Adipose tissue (tissue), 3 donors: Measurements from ENCODE around the gene FOXO1. TPM values are rescaled to one million over a fixed set of nuclear protein-coding genes. Genes with fewer than 3 reads are reported as not detected.

Source experiments
- H3K27ac ChIP-seq: one replicate; pipeline ENCODE4 v1.5.1; 2013; ENCODE audit warnings: low read depth, low read length
- WGBS, 3 donors: extraction: QIAGEN DNeasy Blood & Tissue Kit; methylation state at CpG; one replicate each; pipeline ENCODE4 v1.1.7; 2013; 5-methylcytosine and 5-hydroxymethylcytosine counted together
- polyA plus RNA-seq, 3 donors: library from polyadenylated mRNA; stranded (reverse); fragments of 200-250 nt; gene quantifications; one replicate each; pipeline ENCODE4 v1.2.3, GENCODE V29; 2013
- donor health status: healthy with polysubstance abuse.
- donor health status: Bipolar disorder and iron deficiency.
- donor health status: healthy.

Gene FOXO1
- polyA plus RNA-seq, 3 donors = 10.3 to 33.0 (median 18.0) TPM

GRCh38 chr13:40568246-40569023 lies 98.0 kb downstream of the FOXO1 start:
- no peak overlapping the region for H3K27ac ChIP-seq
- WGBS, 3 donors = 37 to 70% (median 55%) methylated on average over 10 of the region's 10 CpGs

- no peak overlapping the region for H3K27ac ChIP-seq
- WGBS, 3 donors = 75 to 86% (median 84%) methylated on average over 2 of the region's 2 CpGs
Measured at GRCh38 chr13:40566811-40567210, 99.6 kb downstream of the FOXO1 start.

- no peak overlapping the region for H3K27ac ChIP-seq
- 84 to 89% (median 84%) methylated on average over 5 of the region's 5 CpGs for WGBS, 3 donors
Measured at GRCh38 chr13:40565282-40566148, 100.9 kb downstream of the FOXO1 start.

GRCh38 chr13:40564342-40565001 lies 102.0 kb downstream of the FOXO1 start:
- H3K27ac ChIP-seq = no peak overlapping the region
- WGBS, 3 donors = 24 to 33% (median 32%) methylated on average over 15 of the region's 15 CpGs

GRCh38 chr13:40563350-40564125 lies 102.9 kb downstream of the FOXO1 start:
- no peak overlapping the region for H3K27ac ChIP-seq
- 39 to 66% (median 49%) methylated on average over 14 of the region's 14 CpGs for WGBS, 3 donors

- 44 to 89% (median 58%) methylated on average over 6 of the region's 6 CpGs for WGBS, 3 donors
- H3K27ac ChIP-seq = no peak overlapping the region
Measured at GRCh38 chr13:40562975-40563349, 103.5 kb downstream of the FOXO1 start.

- WGBS, 3 donors = 98 to 99% (median 99%) methylated on average over 9 of the region's 9 CpGs
- H3K27ac ChIP-seq = no peak overlapping the region
Measured at GRCh38 chr13:40559915-40560314, 106.5 kb downstream of the FOXO1 start.

- WGBS, 3 donors = 15 to 22% (median 18%) methylated on average over 1 of the region's 1 CpG
- no peak overlapping the region for H3K27ac ChIP-seq
Measured at GRCh38 chr13:40558656-40559055, 107.8 kb downstream of the FOXO1 start.

GRCh38 chr13:40556453-40556852 lies 110.0 kb downstream of the FOXO1 start:
- H3K27ac ChIP-seq = no peak overlapping the region

- no peak overlapping the region for H3K27ac ChIP-seq
- WGBS, 3 donors = 43 to 88% (median 88%) methylated on average over 3 of the region's 3 CpGs
Measured at GRCh38 chr13:40553356-40553755, 113.1 kb downstream of the FOXO1 start.

- H3K27ac ChIP-seq = no peak overlapping the region
- 69 to 96% (median 93%) methylated on average over 6 of the region's 6 CpGs for WGBS, 3 donors
Measured at GRCh38 chr13:40552895-40553294, 113.5 kb downstream of the FOXO1 start.

GRCh38 chr13:40550130-40550529 lies 116.3 kb downstream of the FOXO1 start:
- WGBS, 3 donors = 94 to 95% (median 95%) methylated on average over 2 of the region's 2 CpGs
- H3K27ac ChIP-seq = no peak overlapping the region

GRCh38 chr13:40549500-40550094 lies 116.8 kb downstream of the FOXO1 start:
- H3K27ac ChIP-seq = no peak overlapping the region

GRCh38 chr13:40547591-40548315 lies 118.7 kb downstream of the FOXO1 start:
- no peak overlapping the region for H3K27ac ChIP-seq
- 37 to 80% (median 55%) methylated on average over 2 of the region's 2 CpGs for WGBS, 3 donors

GRCh38 chr13:40546047-40546446 lies 120.4 kb downstream of the FOXO1 start:
- H3K27ac ChIP-seq = no peak overlapping the region
- WGBS, 3 donors = 76 to 88% (median 86%) methylated on average over 7 of the region's 7 CpGs

GRCh38 chr13:40540328-40541044 lies 126.0 kb downstream of the FOXO1 start:
- WGBS, 3 donors = 67 to 75% (median 74%) methylated on average over 8 of the region's 8 CpGs
- H3K27ac ChIP-seq = no peak overlapping the region
